H1 (cell line): ENCODE results near the gene CGREF1. TPM values are rescaled to one million over a fixed set of nuclear protein-coding genes. Genes with fewer than 3 reads are reported as not detected.

Source experiments
- CTCF ChIA-PET: fragments of 300-600 bp; sonication (Branson Sonifier 250); formaldehyde crosslinking; loops from one replicate; lab custom pipeline; 2021; ENCODE audit not compliant: partially characterized antibody; lab: Charles Lee
- POLR2A ChIA-PET: fragments of 300-600 bp; sonication (Branson Sonifier 250); formaldehyde crosslinking; loops from one replicate; lab custom pipeline; 2021; ENCODE audit warnings: inconsistent platforms; ENCODE audit not compliant: partially characterized antibody; lab: Charles Lee
- DNase-seq, 2 experiments: peaks; one replicate each; pipeline versions ENCODE4 v3.0.0 to v3.0.0-alpha.2; 2010 to 2022; ENCODE audit warnings: low spot score in 2 of 2, low read depth in 1 of 2, mixed read lengths in 1 of 2
- FAIRE-seq: peaks from 2 replicates; lab custom pipeline; 2011; peaks lifted over from hg19 to GRCh38; lab: Jason Lieb, UNC
- H2AFZ ChIP-seq: 2 replicates; pipeline ENCODE4 v1.8.1; 2012; ENCODE audit warnings: low read length, inconsistent platforms
- H2AK5ac ChIP-seq: 2 replicates; pipeline ENCODE4 v1.6.1; 2013; ENCODE audit warnings: low read depth, low read length
- H2BK120ac ChIP-seq: replicated peaks from 2 replicates; pipeline ENCODE3; 2013; ENCODE audit warnings: low read depth, low read length, inconsistent platforms
- H2BK12ac ChIP-seq: 2 replicates; pipeline ENCODE4 v1.6.1; 2013; ENCODE audit warnings: low read depth, low read length
- H2BK15ac ChIP-seq: 2 replicates; pipeline ENCODE4 v1.6.1; 2013; ENCODE audit warnings: low read length
- H2BK20ac ChIP-seq: 2 replicates; pipeline ENCODE4 v1.6.1; 2013; ENCODE audit warnings: low read length
- H2BK5ac ChIP-seq: 2 replicates; pipeline ENCODE4 v1.6.1; 2013; ENCODE audit warnings: low read depth, low read length
- H3K14ac ChIP-seq: 2 replicates; pipeline ENCODE4 v1.6.1; 2013; ENCODE audit warnings: inconsistent platforms; ENCODE audit not compliant: insufficient read length
- H3K18ac ChIP-seq: 2 replicates; pipeline ENCODE4 v1.6.1; 2013; ENCODE audit warnings: low read length; ENCODE audit errors: extremely low read depth
- H3K23ac ChIP-seq: 2 replicates; pipeline ENCODE4 v1.6.1; 2013; ENCODE audit warnings: inconsistent platforms; ENCODE audit not compliant: insufficient read length
- H3K23me2 ChIP-seq: 2 replicates; pipeline ENCODE4 v1.6.1; 2013; ENCODE audit warnings: low read depth, low read length
- H3K27ac ChIP-seq: 2 replicates; pipeline ENCODE4 v1.6.1; 2011; ENCODE audit warnings: low read depth, low read length, inconsistent platforms
- H3K27me3 ChIP-seq, 4 experiments: replicated peaks in 1 of 4; 1 replicate in 1 of 4; 2 replicates in 3 of 4; pipeline versions ENCODE4 v1.6.1 to v1.8.1; 2011 to 2013; ENCODE audit warnings: low read length in 3 of 4, mild to moderate bottlenecking in 3 of 4, inconsistent platforms in 2 of 4, mixed read lengths in 2 of 4, moderate library complexity in 1 of 4; ENCODE audit not compliant: control insufficient read depth in 3 of 4, insufficient read depth in 3 of 4; ENCODE audit errors: extremely low read depth in 1 of 4
- H3K36me3 ChIP-seq, 4 experiments: 2 replicates each; pipeline versions ENCODE4 v1.6.1 to v1.8.1; 2011 to 2013; ENCODE audit warnings: mild to moderate bottlenecking in 4 of 4, low read length in 3 of 4, moderate library complexity in 2 of 4, control low read depth in 1 of 4, inconsistent platforms in 1 of 4; ENCODE audit not compliant: insufficient read depth in 4 of 4, control insufficient read depth in 2 of 4
- H3K4ac ChIP-seq: replicated peaks from 2 replicates; pipeline ENCODE3; 2013; ENCODE audit warnings: low read length, low read depth, mixed read lengths, inconsistent platforms; ENCODE audit not compliant: insufficient read length
- H3K4me1 ChIP-seq, 4 experiments: replicated peaks in 1 of 4; 1 replicate in 1 of 4; 2 replicates in 3 of 4; pipeline versions ENCODE4 v1.6.1 to v1.8.1; 2011 to 2013; ENCODE audit warnings: low read length in 3 of 4, inconsistent platforms in 2 of 4, mixed read lengths in 1 of 4; ENCODE audit not compliant: insufficient read depth in 4 of 4, control insufficient read depth in 3 of 4
- H3K4me2 ChIP-seq, 2 experiments: 2 replicates each; pipeline versions ENCODE4 v1.6.1 to v1.8.1; 2011 to 2013; ENCODE audit warnings: low read depth in 2 of 2, low read length in 2 of 2, control low read depth in 1 of 2, inconsistent platforms in 1 of 2, mild to moderate bottlenecking in 1 of 2; ENCODE audit not compliant: insufficient read depth in 1 of 2
- H3K4me3 ChIP-seq, 4 experiments: fragments of 200-600, 300-600 bp in 1 of 4; sonication (generic), shearing (Covaris generic), sonication (Bioruptor Twin) in 1 of 4; 2 replicates each; pipeline versions ENCODE4 v1.5.1 to v1.8.1; 2011 to 2016; ENCODE audit warnings: low read length in 4 of 4, low read depth in 3 of 4, control low read depth in 2 of 4, inconsistent platforms in 2 of 4, mild to moderate bottlenecking in 2 of 4, mixed read lengths in 1 of 4, moderate library complexity in 1 of 4; ENCODE audit not compliant: insufficient read depth in 2 of 4; ENCODE audit errors: extremely low read depth in 1 of 4
- H3K56ac ChIP-seq: replicated peaks from 2 replicates; pipeline ENCODE3; 2013; ENCODE audit warnings: low read depth, mild to moderate bottlenecking, mixed read lengths, low read length, inconsistent platforms; ENCODE audit not compliant: insufficient read length
- H3K79me1 ChIP-seq: 2 replicates; pipeline ENCODE4 v1.6.1; 2013; ENCODE audit warnings: low read depth, low read length, control low read depth
- H3K79me2 ChIP-seq, 2 experiments: 2 replicates each; pipeline versions ENCODE4 v1.6.1 to v1.8.1; 2012 to 2013; ENCODE audit warnings: low read length in 2 of 2, mild to moderate bottlenecking in 2 of 2, inconsistent platforms in 1 of 2; ENCODE audit not compliant: insufficient read depth in 2 of 2, control insufficient read depth in 1 of 2
- H3K9ac ChIP-seq, 4 experiments: replicated peaks in 1 of 4; 1 replicate in 1 of 4; 2 replicates in 3 of 4; pipeline versions ENCODE4 v1.6.1 to v1.8.1; 2011 to 2013; ENCODE audit warnings: low read depth in 3 of 4, low read length in 3 of 4, control low read depth in 2 of 4, mild to moderate bottlenecking in 2 of 4, moderate library complexity in 2 of 4, inconsistent platforms in 1 of 4; ENCODE audit errors: extremely low read depth in 1 of 4
- H3K9me3 ChIP-seq, 2 experiments: 2 replicates each; pipeline versions ENCODE4 v1.6.1 to v1.8.1; 2012 to 2013; ENCODE audit warnings: mild to moderate bottlenecking in 2 of 2, moderate library complexity in 2 of 2, control low read depth in 1 of 2, inconsistent platforms in 1 of 2, low read depth in 1 of 2, low read length in 1 of 2, mixed read lengths in 1 of 2; ENCODE audit not compliant: insufficient read depth in 2 of 2
- H4K20me1 ChIP-seq, 2 experiments: replicated peaks in 1 of 2; 2 replicates each; pipeline versions ENCODE3 to v1.8.1; 2011 to 2013; ENCODE audit warnings: inconsistent platforms in 2 of 2, low read length in 2 of 2, mild to moderate bottlenecking in 1 of 2; ENCODE audit not compliant: insufficient read depth in 2 of 2, control insufficient read depth in 1 of 2
- H4K5ac ChIP-seq: 2 replicates; pipeline ENCODE4 v1.6.1; 2013; ENCODE audit warnings: low read length, low read depth, mixed read lengths, inconsistent platforms; ENCODE audit not compliant: insufficient read length
- H4K8ac ChIP-seq: 2 replicates; pipeline ENCODE4 v1.8.0; 2013; ENCODE audit warnings: mild to moderate bottlenecking, moderate library complexity, low read length, inconsistent platforms; ENCODE audit not compliant: insufficient read depth; ENCODE audit errors: extremely low read depth
- H4K91ac ChIP-seq: replicated peaks from 2 replicates; pipeline ENCODE3; 2013; ENCODE audit warnings: low read length, mixed read lengths, inconsistent platforms; ENCODE audit not compliant: insufficient read length
- WGBS, 2 experiments: shearing (Covaris generic) in 1 of 2; methylation state at CpG; one replicate each; pipeline versions ENCODE4 v1.1.6 to v1.1.7; 2013 to 2015; ENCODE audit warnings: low lambda C conversion rate in 2 of 2, mixed read lengths in 2 of 2, inconsistent platforms in 1 of 2, low coverage in 1 of 2, missing lambda C conversion rate in 1 of 2; ENCODE audit not compliant: insufficient replicate concordance in 2 of 2, insufficient coverage in 1 of 2, insufficient read length in 1 of 2; ENCODE audit errors: extremely low coverage in 1 of 2, missing lambda C conversion rate in 1 of 2; 5-methylcytosine and 5-hydroxymethylcytosine counted together
- polyA plus RNA-seq, 7 experiments: library from polyadenylated mRNA; depleted of rRNA in 3 of 7; stranded (reverse) in 5 of 7; unstranded in 2 of 7; fragments of >200 nt in 5 of 7; fragments of 200-250 nt in 2 of 7; gene quantifications; 1 replicate in 5 of 7; 2 replicates in 1 of 7; 4 replicates in 1 of 7; pipeline versions ENCODE4 v1.2.1 to v1.2.3, GENCODE V29; 2011 to 2013; ENCODE audit warnings: missing spikeins in 2 of 7, mixed read lengths in 2 of 7
- total RNA-seq: library from RNA; stranded (reverse); fragmentation: NEBNext Ultra II Directional; extraction: Animal tissue kit (Norgen Biotek cat#: 25700); gene quantifications from 2 replicates; pipeline ENCODE4 v1.2.1, GENCODE V29; 2021

Gene CGREF1
- total and polyA plus RNA-seq, 2 of the 8 experiments (the other 6 are each of a cell fraction or from before 2014, with no cell fraction given) = 2.5 to 3.4 TPM

DNA sequence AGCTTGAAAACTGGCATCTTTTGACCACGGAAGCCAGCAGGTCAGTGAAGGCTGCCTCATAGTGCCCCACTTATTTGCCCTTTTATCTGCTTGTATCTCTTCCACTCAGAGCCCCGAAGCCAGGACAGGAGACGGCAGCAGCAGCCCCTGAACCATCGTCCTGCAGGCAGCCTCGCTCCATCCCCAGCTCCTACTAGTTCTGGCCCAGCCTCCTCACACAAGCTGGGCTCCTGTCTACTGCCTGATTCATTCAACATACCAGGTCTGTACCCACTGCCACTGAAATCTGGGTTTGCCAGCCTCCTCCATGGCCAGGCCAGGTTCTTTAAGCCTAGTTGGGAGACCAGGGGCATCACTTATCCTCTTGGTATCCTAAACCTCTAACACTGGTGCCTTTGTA, 51.5 kb downstream of the CGREF1 start:
- Histone ChIP-seq H3K23me2 (peaks cover 12% of the 10 kb centered on the region; the same call in 1 of the 2 replicates), H3K27ac (no peak overlapping the region), H4K5ac (no peak overlapping the region), H3K14ac (no peak overlapping the region), H3K79me2 (peaks cover 0 to 12% of the 10 kb centered on the region in 2 experiments; a peak in 3 of 4 replicates), H3K4me1 (peaks cover 0 to under 1% (median 0%) of the 10 kb centered on the region in 4 experiments; a peak in 3 of 7 replicates), H4K8ac (no peak overlapping the region), H3K9ac (no peak overlapping the region), H3K23ac (no peak overlapping the region), H2BK12ac (no peak overlapping the region), H4K91ac (no peak overlapping the region), H3K4me3 (no peak overlapping the region), H2AK5ac (no peak overlapping the region), H2BK120ac (no peak overlapping the region), H3K56ac (no peak overlapping the region), H2BK5ac (no peak overlapping the region), H3K79me1 (peaks cover 12% of the 10 kb centered on the region; the same call in 1 of the 2 replicates), H3K9me3 (no peaks in the 10 kb centered on the region), H2AFZ (no peak overlapping the region), H3K4me2 (no peak overlapping the region), H2BK15ac (no peak overlapping the region), H3K4ac (no peak overlapping the region), H3K27me3 (no peaks in the 10 kb centered on the region), H4K20me1 (peaks cover 6 to 8% of the 10 kb centered on the region in 2 experiments), H2BK20ac (no peak overlapping the region), H3K36me3 (peaks cover 12 to 41% (median 18%) of the 10 kb centered on the region in 4 experiments; a peak in 7 of 8 replicates), H3K18ac (no peak overlapping the region)
- 91% methylated on average over 5 of the region's 5 CpGs; no CpG with 5 or more reads in 1 of the 2 experiments for WGBS, 2 experiments
- CTCF ChIA-PET = interaction anchor here (0.5 to 1.7 kb wide), 8 partner anchors 11 to 907 kb away, joined by 3 to 5 read pairs (median 3); partner anchors contain the start of gene KHK
- POLR2A ChIA-PET = interaction anchor here (0.6 to 18.5 kb wide), 6 partner anchors 11 to 1521 kb away, joined by 3 to 441 read pairs (median 6); partner anchors contain the start of genes AGBL5 and TMEM214
- DNase-seq (no peak), FAIRE-seq (no peak)
